B cell (primary cell): ENCODE data around the gene SLC5A5. TPM values are rescaled to one million over a fixed set of nuclear protein-coding genes. Genes with fewer than 3 reads are reported as not detected.
"Not testable (repeated sequence)": the region's sequence is repeated elsewhere in the genome, so short reads cannot be mapped to it uniquely, and the experiment has no call there.

Experiments
- ATAC-seq: fragments of 200-7000 bp; cut with Tn5 transposase; one replicate; pipeline ENCODE4 v1.10.0; 2021; ENCODE audit warnings: low read depth, mild to moderate bottlenecking, moderate number of reproducible peaks, moderate library complexity
- CTCF ChIA-PET: fragments of 350-600 bp; sonication (Branson Sonifier 250); formaldehyde crosslinking; loops from one replicate; lab custom pipeline; 2021; ENCODE audit warnings: antibody characterized with exemption, inconsistent platforms; lab: Charles Lee
- POLR2A ChIA-PET: fragments of 350-600 bp; sonication (Branson Sonifier 250); formaldehyde crosslinking; loops from one replicate; lab custom pipeline; 2021; ENCODE audit warnings: antibody characterized with exemption; lab: Charles Lee
- DNase-seq: peaks from one replicate; pipeline ENCODE4 v3.0.0; 2013
- H2AFZ ChIP-seq: 2 replicates; pipeline ENCODE4 v1.6.1; 2012; ENCODE audit warnings: mild to moderate bottlenecking, low read depth, low read length; ENCODE audit not compliant: insufficient read depth, poor library complexity, severe bottlenecking
- H3K27ac ChIP-seq, 2 donors: 1 replicate in 1 of 2; 2 replicates in 1 of 2; pipeline ENCODE4 v1.5.1; 2012 to 2013; ENCODE audit warnings: low read length in 2 of 2, mild to moderate bottlenecking in 2 of 2, moderate library complexity in 1 of 2
- H3K27me3 ChIP-seq, 4 experiments: fragments of 200-600 bp in 1 of 4; sonication (generic) in 1 of 4; replicated peaks in 1 of 4; 1 replicate in 2 of 4; 2 replicates in 2 of 4; pipeline versions ENCODE4 v1.6.1 to v1.7.0; 2013 to 2016; ENCODE audit warnings: low read length in 3 of 4, mild to moderate bottlenecking in 2 of 4, mixed read lengths in 1 of 4, moderate library complexity in 1 of 4; ENCODE audit not compliant: insufficient read depth in 4 of 4, control insufficient read depth in 3 of 4; ENCODE audit errors: control extremely low read depth in 1 of 4
- H3K36me3 ChIP-seq, 2 experiments: replicated peaks in 1 of 2; 1 replicate in 1 of 2; 2 replicates in 1 of 2; pipeline versions ENCODE4 v1.6.1 to v1.7.1; 2013; ENCODE audit warnings: low read length in 1 of 2; ENCODE audit not compliant: insufficient read depth in 2 of 2, control insufficient read depth in 1 of 2; ENCODE audit errors: control extremely low read depth in 1 of 2, extremely low read depth in 1 of 2
- H3K4me1 ChIP-seq, 2 donors: fragments of 200-600 bp in 1 of 2; sonication (generic) in 1 of 2; 1 replicate in 1 of 2; 2 replicates in 1 of 2; pipeline versions ENCODE4 v1.5.1 to v1.6.1; 2013 to 2017; ENCODE audit warnings: low read length in 2 of 2; ENCODE audit not compliant: control insufficient read depth in 2 of 2, insufficient read depth in 2 of 2
- H3K4me2 ChIP-seq: replicated peaks from 2 replicates; pipeline ENCODE3; 2012; ENCODE audit warnings: mild to moderate bottlenecking, low read depth, low read length; ENCODE audit not compliant: poor library complexity, severe bottlenecking
- H3K4me3 ChIP-seq, 5 experiments: fragments of 200-600 bp in 1 of 5; sonication (generic) in 1 of 5; 1 replicate in 3 of 5; 2 replicates in 2 of 5; pipeline versions ENCODE4 v1.5.1 to v1.7.0; 2011 to 2016; ENCODE audit warnings: low read length in 4 of 5, mild to moderate bottlenecking in 4 of 5, low read depth in 2 of 5, control low read depth in 1 of 5, moderate library complexity in 1 of 5; ENCODE audit not compliant: insufficient read depth in 1 of 5; ENCODE audit errors: control extremely low read depth in 1 of 5, extremely low read depth in 1 of 5
- H3K79me2 ChIP-seq: fragments of 200-600 bp; sonication (generic); one replicate; pipeline ENCODE4 v1.6.0; 2016; ENCODE audit warnings: low read length; ENCODE audit not compliant: control insufficient read depth, insufficient read depth
- H3K9ac ChIP-seq: fragments of 200-600 bp; sonication (generic); 2 replicates; pipeline ENCODE4 v1.6.1; 2017; ENCODE audit warnings: mild to moderate bottlenecking, low read length, moderate library complexity
- H3K9me3 ChIP-seq, 3 donors: one replicate each; pipeline versions ENCODE4 v1.6.1 to v1.7.1; 2013; ENCODE audit warnings: low read length in 2 of 3; ENCODE audit not compliant: control insufficient read depth in 2 of 3, insufficient read depth in 1 of 3; ENCODE audit errors: control extremely low read depth in 1 of 3
- H4K20me1 ChIP-seq: 2 replicates; pipeline ENCODE4 v1.6.0; 2012; ENCODE audit warnings: mild to moderate bottlenecking, low read length; ENCODE audit not compliant: insufficient read depth, control insufficient read depth, poor library complexity, severe bottlenecking
- H3K27ac Mint-ChIP-seq: one replicate; pipeline ENCODE4 v1.8.0; 2021; ENCODE audit warnings: mixed read lengths
- H3K27me3 Mint-ChIP-seq: one replicate; pipeline ENCODE4 v1.8.0; 2021; ENCODE audit warnings: mixed read lengths
- H3K4me1 Mint-ChIP-seq: one replicate; pipeline ENCODE4 v1.8.0; 2021; ENCODE audit warnings: mixed read lengths
- H3K4me3 Mint-ChIP-seq: one replicate; pipeline ENCODE4 v1.8.0; 2021; ENCODE audit warnings: mixed read lengths
- H3K9me3 Mint-ChIP-seq: one replicate; pipeline ENCODE4 v1.8.0; 2022; ENCODE audit warnings: mixed read lengths; ENCODE audit not compliant: insufficient read depth
- EZH2 ChIP-seq: IDR thresholded peaks from 2 replicates; pipeline ENCODE4 v1.6.1; 2012; ENCODE audit warnings: borderline replicate concordance, low read depth, mild to moderate bottlenecking, moderate library complexity, low read length; ENCODE audit not compliant: insufficient read depth, poor library complexity, severe bottlenecking
- WGBS: methylation state at CpG from one replicate; pipeline ENCODE4 v1.1.5; 2013; ENCODE audit warnings: missing lambda C conversion rate; ENCODE audit not compliant: insufficient coverage; 5-methylcytosine and 5-hydroxymethylcytosine counted together
- intact Hi-C: fragments of 100-400 bp; cut with micrococcal nuclease; formaldehyde crosslinking; loops from one replicate; pipeline ENCODE4 v1.10.0; 2022
- polyA plus RNA-seq: library from polyadenylated mRNA; depleted of rRNA; stranded (reverse); fragments of >200 nt; gene quantifications from 2 replicates; pipeline ENCODE4 v1.2.3, GENCODE V29; 2012
- total RNA-seq, 2 donors: library from RNA; stranded (reverse); fragments of 120-200 nt in 1 of 2; gene quantifications; 1 replicate in 1 of 2; 2 replicates in 1 of 2; pipeline versions ENCODE4 v1.2.3 to v1.2.4, GENCODE V29; 2013 to 2022
- TF ChIP-seq, protein P1 (sequence below): fragments of 200-600 bp; IDR thresholded peaks from one replicate; pipeline ENCODE4 v1.8.0; 2022; ENCODE audit warnings: antibody characterized with exemption, mild to moderate bottlenecking

Gene SLC5A5
- total and polyA plus RNA-seq, 2 donors (not counting 1 experiment from before 2014, with no cell fraction given), result 0.07 to 0.40 TPM

DNA sequence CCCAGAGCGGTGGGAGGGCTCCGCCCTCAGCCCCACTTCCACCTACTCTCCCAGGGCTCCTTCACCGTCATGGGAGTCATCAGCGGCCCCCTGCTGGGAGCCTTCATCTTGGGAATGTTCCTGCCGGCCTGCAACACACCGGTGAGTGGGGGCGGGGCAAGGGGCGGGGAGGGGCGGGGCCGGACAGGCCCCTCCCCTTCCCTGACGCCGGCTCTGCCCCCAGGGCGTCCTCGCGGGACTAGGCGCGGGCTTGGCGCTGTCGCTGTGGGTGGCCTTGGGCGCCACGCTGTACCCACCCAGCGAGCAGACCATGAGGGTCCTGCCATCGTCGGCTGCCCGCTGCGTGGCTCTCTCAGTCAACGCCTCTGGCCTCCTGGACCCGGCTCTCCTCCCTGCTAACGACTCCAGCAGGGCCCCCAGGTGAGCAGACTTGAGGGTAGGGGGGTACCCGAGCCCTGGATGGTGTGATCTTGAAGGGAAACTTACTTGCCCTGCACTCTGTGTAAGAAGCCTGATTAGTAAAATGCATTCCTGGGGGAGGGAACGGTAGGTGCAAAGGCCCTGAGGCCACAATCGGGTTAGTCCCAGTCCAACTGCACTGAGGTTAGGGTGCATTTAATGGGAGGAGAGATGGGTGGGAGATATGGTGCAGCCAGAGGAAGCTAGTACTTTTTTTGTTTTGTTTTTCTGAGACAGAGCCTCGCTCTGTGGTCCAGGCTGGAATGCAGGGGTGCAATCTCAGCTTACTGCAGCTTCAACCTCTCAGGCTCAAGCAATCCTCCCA lies 12.1 kb downstream of the SLC5A5 start:
- ChIA-PET CTCF (interaction anchor here (0.6 to 1.1 kb wide), 4 partner anchors 9 to 661 kb away, joined by 3 to 5 read pairs (median 4); partner anchors contain the start of gene RPL18A), POLR2A (no interaction called here)
- ATAC-seq, result no peak
- peaks cover 24% of the 10 kb centered on the region for H3K4me1 Mint-ChIP-seq
- Histone ChIP-seq H3K4me3 (peak overlapping the region in 1 of 5 experiments; percentile 25), H2AFZ (no peak overlapping the region), H3K4me2 (peak overlapping the region; percentile 63), H3K4me1 (peaks cover 37 to 39% of the 10 kb centered on the region in 2 donors), H3K79me2 (no peaks in the 10 kb centered on the region), H3K36me3 (no peaks in the 10 kb centered on the region), H3K9ac (peak overlapping the region; percentile 15), H3K9me3 (no peaks in the 10 kb centered on the region), H4K20me1 (no peaks in the 10 kb centered on the region), H3K27me3 (no peaks in the 10 kb centered on the region), H3K27ac (peak overlapping the region; percentile 48 to 58)
- 94% methylated on average over 27 of the region's 33 CpGs for WGBS
- TF ChIP-seq, protein P1, sequence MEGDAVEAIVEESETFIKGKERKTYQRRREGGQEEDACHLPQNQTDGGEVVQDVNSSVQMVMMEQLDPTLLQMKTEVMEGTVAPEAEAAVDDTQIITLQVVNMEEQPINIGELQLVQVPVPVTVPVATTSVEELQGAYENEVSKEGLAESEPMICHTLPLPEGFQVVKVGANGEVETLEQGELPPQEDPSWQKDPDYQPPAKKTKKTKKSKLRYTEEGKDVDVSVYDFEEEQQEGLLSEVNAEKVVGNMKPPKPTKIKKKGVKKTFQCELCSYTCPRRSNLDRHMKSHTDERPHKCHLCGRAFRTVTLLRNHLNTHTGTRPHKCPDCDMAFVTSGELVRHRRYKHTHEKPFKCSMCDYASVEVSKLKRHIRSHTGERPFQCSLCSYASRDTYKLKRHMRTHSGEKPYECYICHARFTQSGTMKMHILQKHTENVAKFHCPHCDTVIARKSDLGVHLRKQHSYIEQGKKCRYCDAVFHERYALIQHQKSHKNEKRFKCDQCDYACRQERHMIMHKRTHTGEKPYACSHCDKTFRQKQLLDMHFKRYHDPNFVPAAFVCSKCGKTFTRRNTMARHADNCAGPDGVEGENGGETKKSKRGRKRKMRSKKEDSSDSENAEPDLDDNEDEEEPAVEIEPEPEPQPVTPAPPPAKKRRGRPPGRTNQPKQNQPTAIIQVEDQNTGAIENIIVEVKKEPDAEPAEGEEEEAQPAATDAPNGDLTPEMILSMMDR, result no peak
- TF ChIP-seq EZH2, result no peak
- intact Hi-C loops, result no loop called here
- DNase-seq, result no peak
- no peaks in the 10 kb centered on the region for H3K9me3 Mint-ChIP-seq
- H3K27ac Mint-ChIP-seq, result peak overlapping the region; percentile 46
- H3K27me3 Mint-ChIP-seq, result no peaks in the 10 kb centered on the region
- H3K4me3 Mint-ChIP-seq, result peak overlapping the region; percentile 34

DNA sequence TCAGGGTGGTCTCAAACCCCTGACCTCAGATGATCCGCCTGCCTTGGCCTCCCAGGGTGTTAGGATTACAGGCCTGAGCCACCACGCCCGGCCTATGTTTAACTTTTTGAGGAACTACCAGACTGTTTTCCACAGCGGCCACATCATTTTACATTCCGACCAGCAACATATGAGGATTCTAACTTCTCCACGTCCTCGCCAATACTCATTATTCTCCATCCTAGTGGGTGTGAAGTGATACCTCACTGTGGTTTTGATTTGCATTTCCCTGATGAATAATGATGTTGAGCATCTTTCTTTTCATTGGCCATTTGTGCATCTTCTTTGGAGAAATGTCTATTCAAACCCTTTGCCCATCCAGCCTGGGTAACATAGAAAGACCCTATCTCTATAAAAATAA lies 14.8 kb downstream of the SLC5A5 start:
- Histone ChIP-seq H3K4me3 (no peak overlapping the region), H2AFZ (no peak overlapping the region), H3K27me3 (no peaks in the 10 kb centered on the region), H3K4me1 (peaks cover 37 to 39% of the 10 kb centered on the region in 2 donors), H3K36me3 (no peaks in the 10 kb centered on the region), H3K27ac (no peak overlapping the region), H4K20me1 (no peaks in the 10 kb centered on the region), H3K9ac (no peak overlapping the region), H3K79me2 (no peaks in the 10 kb centered on the region), H3K9me3 (no peaks in the 10 kb centered on the region), H3K4me2 (peak overlapping the region; percentile 8)
- intact Hi-C loops, result no loop called here
- peak overlapping the region; percentile 14 for H3K4me3 Mint-ChIP-seq
- ChIA-PET POLR2A (no interaction called here), CTCF (interaction anchor here (1.6 kb wide), 1 partner anchor 27 kb away, joined by 4 read pairs; the partner anchor contains the start of gene RPL18A)
- no peak for TF ChIP-seq EZH2
- no peaks in the 10 kb centered on the region for H3K9me3 Mint-ChIP-seq
- H3K4me1 Mint-ChIP-seq, result peaks cover 24% of the 10 kb centered on the region
- peaks cover 4% of the 10 kb centered on the region for H3K27me3 Mint-ChIP-seq
- no peak overlapping the region for H3K27ac Mint-ChIP-seq
- ATAC-seq (no peak), DNase-seq (no peak)
- WGBS, result 43% methylated on average over 1 of the region's 7 CpGs

DNA sequence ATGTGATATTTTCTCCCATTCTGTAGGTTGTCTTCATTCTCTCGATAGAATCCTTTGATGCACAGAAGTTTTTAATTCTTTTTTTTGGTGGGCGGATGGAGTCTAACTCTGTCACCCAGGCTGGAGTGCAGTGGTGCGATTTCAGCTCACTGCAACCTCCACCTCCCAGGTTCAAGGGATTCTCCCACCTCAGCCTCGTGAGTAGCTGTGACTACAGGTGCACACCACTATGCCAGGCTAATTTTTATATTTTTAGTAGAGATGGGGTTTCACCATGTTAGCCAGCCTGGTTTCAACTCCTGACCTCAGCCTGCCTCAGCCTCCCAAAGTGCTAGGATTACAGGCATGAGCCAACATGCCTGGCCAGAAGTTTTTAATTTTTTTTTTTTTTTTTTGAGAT lies 15.5 kb downstream of the SLC5A5 start:
- H3K4me2 ChIP-seq, DNase-seq, H3K9ac ChIP-seq, H4K20me1 ChIP-seq, H3K79me2 ChIP-seq, H3K27ac Mint-ChIP-seq, H3K4me3 ChIP-seq, H2AFZ ChIP-seq, H3K27ac ChIP-seq, ATAC-seq, H3K4me3 Mint-ChIP-seq, H3K27me3 Mint-ChIP-seq, H3K36me3 ChIP-seq, H3K27me3 ChIP-seq, CTCF ChIA-PET, H3K9me3 ChIP-seq, intact Hi-C loops, H3K9me3 Mint-ChIP-seq: not testable (repeated sequence)
- no CpG with 5 or more reads among the region's 4 CpGs for WGBS
- peaks cover 24% of the 10 kb centered on the region for H3K4me1 Mint-ChIP-seq
- POLR2A ChIA-PET, result interaction anchor here (0.7 kb wide), 1 partner anchor 306 kb away, joined by 5 read pairs; no protein-coding TSS in a partner anchor
- peaks cover 37 to 39% of the 10 kb centered on the region in 2 donors for H3K4me1 ChIP-seq
